H9 (cell line): ENCODE measurements around the gene SMC1B. TPM values are rescaled to one million over a fixed set of nuclear protein-coding genes. Genes with fewer than 3 reads are reported as not detected.
A peak's percentile ranks its signal among the peaks of the same experiment; 100 is the strongest.

Experiments used
- DNase-seq: peaks from one replicate; pipeline ENCODE4 v3.0.0-alpha.2; 2017
- H2AFZ ChIP-seq: one replicate; pipeline ENCODE4 v1.6.1; 2013; ENCODE audit warnings: mild to moderate bottlenecking, low read length, control low read depth, moderate library complexity
- H2AK5ac ChIP-seq: 2 replicates; pipeline ENCODE4 v1.6.1; 2013; ENCODE audit warnings: low read length, control low read depth, mixed read lengths; ENCODE audit not compliant: insufficient read length
- H2BK120ac ChIP-seq: one replicate; pipeline ENCODE4 v1.6.1; 2013; ENCODE audit warnings: low read depth, mild to moderate bottlenecking, low read length, control low read depth, inconsistent platforms; ENCODE audit not compliant: poor library complexity, severe bottlenecking
- H2BK12ac ChIP-seq: 2 replicates; pipeline ENCODE4 v1.6.1; 2013; ENCODE audit warnings: low read length, control low read depth, mixed read lengths, low read depth; ENCODE audit not compliant: insufficient read length
- H2BK15ac ChIP-seq: 2 replicates; pipeline ENCODE4 v1.6.1; 2013; ENCODE audit warnings: low read depth, low read length, control low read depth
- H2BK20ac ChIP-seq: one replicate; pipeline ENCODE4 v1.6.1; 2013; ENCODE audit warnings: low read depth, mild to moderate bottlenecking, low read length, control low read depth, inconsistent platforms; ENCODE audit not compliant: poor library complexity, severe bottlenecking
- H2BK5ac ChIP-seq: 2 replicates; pipeline ENCODE4 v1.6.1; 2013; ENCODE audit warnings: low read length, control low read depth, mixed read lengths; ENCODE audit not compliant: insufficient read length
- H3K14ac ChIP-seq: 2 replicates; pipeline ENCODE4 v1.6.1; 2013; ENCODE audit warnings: low read length, control low read depth; ENCODE audit not compliant: insufficient read depth
- H3K18ac ChIP-seq: 2 replicates; pipeline ENCODE4 v1.6.1; 2013; ENCODE audit warnings: low read depth, mild to moderate bottlenecking, mixed read lengths, low read length, control low read depth; ENCODE audit not compliant: insufficient read length
- H3K23ac ChIP-seq: 2 replicates; pipeline ENCODE4 v1.6.1; 2013; ENCODE audit warnings: low read length, control low read depth, mixed read lengths, low read depth; ENCODE audit not compliant: insufficient read length
- H3K23me2 ChIP-seq: 2 replicates; pipeline ENCODE4 v1.6.1; 2013; ENCODE audit warnings: low read depth, mild to moderate bottlenecking, mixed read lengths, low read length, control low read depth; ENCODE audit not compliant: insufficient read length, poor library complexity, severe bottlenecking
- H3K27ac ChIP-seq: 2 replicates; pipeline ENCODE4 v1.5.1; 2013; ENCODE audit warnings: low read length, control low read depth, mixed read lengths, low read depth; ENCODE audit not compliant: insufficient read length
- H3K27me3 ChIP-seq: 2 replicates; pipeline ENCODE4 v1.6.1; 2013; ENCODE audit warnings: low read length, control low read depth, inconsistent platforms; ENCODE audit not compliant: insufficient read depth
- H3K4ac ChIP-seq: 2 replicates; pipeline ENCODE4 v1.6.1; 2013; ENCODE audit warnings: low read depth, mild to moderate bottlenecking, control low read depth, inconsistent platforms, low read length, moderate library complexity
- H3K4me1 ChIP-seq: 2 replicates; pipeline ENCODE4 v1.6.1; 2013; ENCODE audit warnings: low read length, control low read depth, inconsistent platforms; ENCODE audit not compliant: insufficient read depth
- H3K4me2 ChIP-seq: 2 replicates; pipeline ENCODE4 v1.6.1; 2013; ENCODE audit warnings: low read length, control low read depth, mixed read lengths; ENCODE audit not compliant: insufficient read length, insufficient read depth
- H3K56ac ChIP-seq: 2 replicates; pipeline ENCODE4 v1.6.1; 2013; ENCODE audit warnings: low read depth, mild to moderate bottlenecking, mixed read lengths, low read length, control low read depth; ENCODE audit not compliant: insufficient read length
- H3K79me1 ChIP-seq: 2 replicates; pipeline ENCODE4 v1.6.1; 2013; ENCODE audit warnings: low read depth, mild to moderate bottlenecking, moderate library complexity, low read length, control low read depth, inconsistent platforms; ENCODE audit not compliant: insufficient read depth, poor library complexity, severe bottlenecking
- H3K79me2 ChIP-seq: 2 replicates; pipeline ENCODE4 v1.6.1; 2013; ENCODE audit warnings: low read length, control low read depth, inconsistent platforms; ENCODE audit not compliant: insufficient read depth
- H3K9ac ChIP-seq: 2 replicates; pipeline ENCODE4 v1.6.1; 2013; ENCODE audit warnings: low read length, control low read depth, mixed read lengths; ENCODE audit not compliant: insufficient read length; ENCODE audit errors: extremely low read depth
- H3K9me3 ChIP-seq: one replicate; pipeline ENCODE4 v1.6.1; 2013; ENCODE audit warnings: low read depth, low read length, inconsistent platforms; ENCODE audit not compliant: control insufficient read depth
- H3T11ph ChIP-seq: one replicate; pipeline ENCODE4 v1.6.1; 2013; ENCODE audit warnings: mild to moderate bottlenecking, low read length, control low read depth, inconsistent platforms
- H4K20me1 ChIP-seq: one replicate; pipeline ENCODE4 v1.6.1; 2013; ENCODE audit not compliant: control insufficient read depth, insufficient read length, insufficient read depth
- H4K5ac ChIP-seq: 2 replicates; pipeline ENCODE4 v1.6.1; 2013; ENCODE audit warnings: low read depth, mild to moderate bottlenecking, mixed read lengths, low read length, control low read depth; ENCODE audit not compliant: insufficient read length
- H4K8ac ChIP-seq: replicated peaks from 2 replicates; pipeline ENCODE4 v1.6.1; 2013; ENCODE audit warnings: low read length, control low read depth, mixed read lengths, low read depth; ENCODE audit not compliant: insufficient read length
- H4K91ac ChIP-seq: 2 replicates; pipeline ENCODE4 v1.6.1; 2013; ENCODE audit warnings: low read depth, mild to moderate bottlenecking, moderate library complexity, mixed read lengths, low read length, control low read depth; ENCODE audit not compliant: insufficient read length
- H3K27ac Mint-ChIP-seq, 3 experiments: 2 replicates in 2 of 3; 3 replicates in 1 of 3; pipeline ENCODE4 v1.8.0; 2020 to 2021; ENCODE audit warnings: mixed read lengths in 3 of 3, mild to moderate bottlenecking in 1 of 3, moderate library complexity in 1 of 3
- H3K27me3 Mint-ChIP-seq: 2 replicates; pipeline ENCODE4 v1.8.0; 2021; ENCODE audit warnings: low read depth, mild to moderate bottlenecking, moderate library complexity, mixed read lengths
- H3K36me3 Mint-ChIP-seq, 3 experiments: 2 replicates in 2 of 3; 3 replicates in 1 of 3; pipeline ENCODE4 v1.8.0; 2020 to 2021; ENCODE audit warnings: low read depth in 3 of 3, mixed read lengths in 3 of 3; ENCODE audit not compliant: insufficient read depth in 1 of 3
- H3K4me1 Mint-ChIP-seq, 2 experiments: 2 replicates each; pipeline ENCODE4 v1.8.0; 2020; ENCODE audit warnings: mixed read lengths in 2 of 2
- H3K4me3 Mint-ChIP-seq, 2 experiments: 2 replicates in 1 of 2; 3 replicates in 1 of 2; pipeline ENCODE4 v1.8.0; 2020 to 2021; ENCODE audit warnings: mild to moderate bottlenecking in 2 of 2, mixed read lengths in 2 of 2, moderate library complexity in 1 of 2
- H3K9me3 Mint-ChIP-seq, 2 experiments: 2 replicates in 1 of 2; 3 replicates in 1 of 2; pipeline ENCODE4 v1.8.0; 2020; ENCODE audit warnings: mild to moderate bottlenecking in 2 of 2, mixed read lengths in 2 of 2, moderate library complexity in 1 of 2
- WGBS: extraction: QIAGEN DNeasy Blood & Tissue Kit; methylation state at CpG from one replicate; pipeline ENCODE4 v1.1.7; 2013; ENCODE audit warnings: missing lambda C conversion rate, low lambda C conversion rate, mixed read lengths; ENCODE audit not compliant: insufficient read length; ENCODE audit errors: extremely low coverage; 5-methylcytosine and 5-hydroxymethylcytosine counted together
- total RNA-seq: library from RNA; stranded (reverse); gene quantifications from 2 replicates; pipeline ENCODE4 v1.2.1, GENCODE V29; 2021
- TF ChIP-seq, protein P1 (sequence below): fragments of 200-600 bp; sonication (generic); conservative IDR thresholded peaks from 3 replicates; pipeline ENCODE4 v1.8.0; 2021; ENCODE audit warnings: antibody characterized with exemption, mild to moderate bottlenecking

The SMC1B gene
- total RNA-seq, 1 experiment from 2014 or later = not detected

DNA sequence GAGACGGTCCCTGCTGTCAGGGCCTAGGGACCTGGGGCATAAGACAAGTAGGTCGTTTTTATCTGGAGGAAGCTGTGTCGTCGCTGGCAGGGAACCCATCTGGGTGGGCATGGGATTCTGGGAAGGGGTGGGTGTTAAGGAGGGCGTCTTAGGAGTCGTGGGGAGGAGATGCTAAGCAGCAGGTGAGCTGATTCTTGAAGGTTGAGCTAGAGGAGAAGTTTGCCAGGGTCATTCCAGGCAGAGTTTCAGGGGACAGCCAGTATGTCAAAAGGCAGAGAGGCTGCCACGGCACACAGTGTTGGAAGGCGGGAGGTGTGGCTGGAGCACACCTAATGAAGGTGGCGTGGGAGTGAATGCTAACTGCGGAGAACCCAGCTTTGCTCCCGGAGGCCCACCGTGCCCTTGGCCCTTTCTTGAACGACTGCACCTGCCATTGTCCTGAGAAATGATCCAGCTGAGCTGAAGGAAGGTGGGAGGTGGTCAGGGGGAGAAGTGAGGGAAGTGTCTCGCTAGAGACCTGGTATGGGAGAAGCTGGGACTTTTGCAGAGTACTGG, 102.3 kb downstream of the SMC1B start:
- no peak overlapping the region for H3K4ac ChIP-seq
- peak overlapping the region; percentile 76 for H3K4me2 ChIP-seq
- H3K14ac ChIP-seq = no peak overlapping the region
- H4K8ac ChIP-seq = no peak overlapping the region
- H3K27me3 Mint-ChIP-seq = peaks cover 9% of the 10 kb centered on the region
- H3T11ph ChIP-seq = no peak overlapping the region
- no peaks in the 10 kb centered on the region for H3K9me3 ChIP-seq
- no peak overlapping the region for H3K23ac ChIP-seq
- no peak overlapping the region for H3K27ac ChIP-seq
- no peak for DNase-seq
- no peak overlapping the region for H2BK20ac ChIP-seq
- no peaks in the 10 kb centered on the region for H4K20me1 ChIP-seq
- TF ChIP-seq, protein P1, sequence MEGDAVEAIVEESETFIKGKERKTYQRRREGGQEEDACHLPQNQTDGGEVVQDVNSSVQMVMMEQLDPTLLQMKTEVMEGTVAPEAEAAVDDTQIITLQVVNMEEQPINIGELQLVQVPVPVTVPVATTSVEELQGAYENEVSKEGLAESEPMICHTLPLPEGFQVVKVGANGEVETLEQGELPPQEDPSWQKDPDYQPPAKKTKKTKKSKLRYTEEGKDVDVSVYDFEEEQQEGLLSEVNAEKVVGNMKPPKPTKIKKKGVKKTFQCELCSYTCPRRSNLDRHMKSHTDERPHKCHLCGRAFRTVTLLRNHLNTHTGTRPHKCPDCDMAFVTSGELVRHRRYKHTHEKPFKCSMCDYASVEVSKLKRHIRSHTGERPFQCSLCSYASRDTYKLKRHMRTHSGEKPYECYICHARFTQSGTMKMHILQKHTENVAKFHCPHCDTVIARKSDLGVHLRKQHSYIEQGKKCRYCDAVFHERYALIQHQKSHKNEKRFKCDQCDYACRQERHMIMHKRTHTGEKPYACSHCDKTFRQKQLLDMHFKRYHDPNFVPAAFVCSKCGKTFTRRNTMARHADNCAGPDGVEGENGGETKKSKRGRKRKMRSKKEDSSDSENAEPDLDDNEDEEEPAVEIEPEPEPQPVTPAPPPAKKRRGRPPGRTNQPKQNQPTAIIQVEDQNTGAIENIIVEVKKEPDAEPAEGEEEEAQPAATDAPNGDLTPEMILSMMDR = no peak
- H2AFZ ChIP-seq = no peak overlapping the region
- peak overlapping the region in 1 of 3 experiments; percentile 73; a peak in 2 of 7 replicates for H3K27ac Mint-ChIP-seq
- H2BK5ac ChIP-seq = no peak overlapping the region
- H3K4me1 ChIP-seq = peaks cover 4% of the 10 kb centered on the region; the same call in 1 of the 2 replicates
- H3K79me2 ChIP-seq = no peaks in the 10 kb centered on the region; the same call in 1 of the 2 replicates
- H3K9me3 Mint-ChIP-seq = no peaks in the 10 kb centered on the region
- no peak overlapping the region for H2BK120ac ChIP-seq
- peaks cover 13% of the 10 kb centered on the region for H3K23me2 ChIP-seq
- no peak overlapping the region for H3K18ac ChIP-seq
- WGBS = no CpG with 5 or more reads among the region's 14 CpGs
- H3K4me3 Mint-ChIP-seq = peak overlapping the region; percentile 79 to 88
- peaks cover 4 to 7% (median 6%) of the 10 kb centered on the region in 3 experiments; a peak in 2 of 7 replicates for H3K36me3 Mint-ChIP-seq
- H3K27me3 ChIP-seq = no peaks in the 10 kb centered on the region
- H3K56ac ChIP-seq = no peak overlapping the region
- H3K79me1 ChIP-seq = no peaks in the 10 kb centered on the region
- H2AK5ac ChIP-seq = no peak overlapping the region
- H3K9ac ChIP-seq = no peak overlapping the region
- H4K5ac ChIP-seq = no peak overlapping the region
- H2BK12ac ChIP-seq = no peak overlapping the region
- no peak overlapping the region for H2BK15ac ChIP-seq
- no peak overlapping the region for H4K91ac ChIP-seq
- H3K4me1 Mint-ChIP-seq = peaks cover 29 to 38% of the 10 kb centered on the region in 2 experiments
